Panc1 (cell line): Measurements from ENCODE around the gene MMADHC.

Experiments
- CTCF ChIP-seq: fragments of 450-650 bp; IDR thresholded peaks from 2 replicates; pipeline ENCODE4 v1.5.1; 2017; ENCODE audit warnings: mild to moderate bottlenecking
- POLR2AphosphoS5 ChIP-seq: IDR thresholded peaks from 2 replicates; pipeline ENCODE4 v1.6.1; 2012; ENCODE audit warnings: mild to moderate bottlenecking, low read depth, low read length, moderate library complexity
- REST ChIP-seq, 2 experiments: IDR thresholded peaks; 2 replicates each; pipeline ENCODE4 v1.6.1; 2011 to 2012; ENCODE audit warnings: low read depth in 2 of 2, control low read depth in 1 of 2, low read length in 1 of 2, mild to moderate bottlenecking in 1 of 2, moderate library complexity in 1 of 2; ENCODE audit not compliant: insufficient read depth in 1 of 2
- SIN3A ChIP-seq: IDR thresholded peaks from 2 replicates; pipeline ENCODE4 v1.6.1; 2012; ENCODE audit warnings: low read depth, mild to moderate bottlenecking, low read length, moderate library complexity, borderline replicate concordance; ENCODE audit not compliant: insufficient read depth
- TCF7L2 ChIP-seq: IDR thresholded peaks from 2 replicates; pipeline ENCODE4 v1.6.1; 2011; ENCODE audit warnings: mild to moderate bottlenecking, low read depth, low read length, inconsistent platforms

DNA sequence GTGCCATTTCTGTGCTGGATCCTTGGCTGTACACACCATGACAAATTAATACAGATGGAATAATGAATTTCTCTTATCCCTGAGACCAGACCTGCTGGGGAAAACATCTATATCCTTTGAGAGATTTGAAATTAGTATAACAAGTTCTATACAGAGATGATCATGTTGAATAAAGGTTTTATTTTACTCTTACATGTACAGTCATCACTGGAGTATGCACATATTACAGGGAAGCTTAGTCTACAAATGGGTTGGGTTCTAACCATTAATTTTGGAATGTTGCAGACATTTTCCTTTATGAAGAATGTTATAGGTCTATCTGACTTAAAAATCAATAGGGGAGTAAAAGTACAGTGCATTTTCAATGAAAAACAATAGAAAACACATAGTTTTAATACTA, 29.9 kb upstream of the MMADHC start:
- TF ChIP-seq CTCF = no peak
- TF ChIP-seq POLR2AphosphoS5 = no peak
- TF ChIP-seq REST (IDR thresholded peaks at IDR 0.05; ENCODE audit: insufficient read depth in 1 of 2, low read depth in 2 of 2, low read length in 1 of 2) = no peak
- no peak for TF ChIP-seq TCF7L2
- TF ChIP-seq SIN3A = no peak
